Kidney capillary endothelial cell (primary cell): Measurements from ENCODE around the gene AQP9.
A peak's percentile ranks its signal among the peaks of the same experiment; 100 is the strongest.
"Not testable (repeated sequence)": the region's sequence is repeated elsewhere in the genome, so short reads cannot be mapped to it uniquely, and the experiment has no call there.

Experiments
- DNase-seq: peaks from one replicate; pipeline ENCODE4 v3.0.0-alpha.2; 2018; ENCODE audit warnings: low spot score

Gene AQP9

GRCh38 chr15:58182460-58183163 lies 44.4 kb downstream of the AQP9 start:
- DNase-seq, result peak; percentile 65

- DNase-seq, result no peak
These were observed 47.3 kb downstream of the AQP9 start for GRCh38 chr15:58185439-58185838.

- no peak for DNase-seq
These were observed 51.1 kb downstream of the AQP9 start for GRCh38 chr15:58189148-58189811.

GRCh38 chr15:58190419-58190818 lies 52.2 kb downstream of the AQP9 start:
- DNase-seq, result no peak

- not testable (repeated sequence) for DNase-seq
These were observed 55.5 kb downstream of the AQP9 start for GRCh38 chr15:58193636-58194035.

- no peak for DNase-seq
These were observed 62.6 kb downstream of the AQP9 start for GRCh38 chr15:58200739-58201138.

- DNase-seq, result no peak
These were observed 63.3 kb downstream of the AQP9 start for GRCh38 chr15:58201516-58201915.

GRCh38 chr15:58203537-58203936 lies 65.4 kb downstream of the AQP9 start:
- DNase-seq, result no peak

GRCh38 chr15:58206151-58206550 lies 68.0 kb downstream of the AQP9 start:
- no peak for DNase-seq

GRCh38 chr15:58208217-58208616 lies 70.0 kb downstream of the AQP9 start:
- not testable (repeated sequence) for DNase-seq

GRCh38 chr15:58209007-58209481 lies 70.9 kb downstream of the AQP9 start:
- not testable (repeated sequence) for DNase-seq

- DNase-seq, result not testable (repeated sequence)
These were observed 71.8 kb downstream of the AQP9 start for GRCh38 chr15:58210031-58210430.

- DNase-seq, result no peak
These were observed 74.8 kb downstream of the AQP9 start for GRCh38 chr15:58212909-58213526.

GRCh38 chr15:58213587-58214338 lies 75.6 kb downstream of the AQP9 start:
- no peak for DNase-seq

- DNase-seq, result no peak
These were observed 76.6 kb downstream of the AQP9 start for GRCh38 chr15:58214591-58215340.

GRCh38 chr15:58217460-58217859 lies 79.3 kb downstream of the AQP9 start:
- no peak for DNase-seq

- no peak for DNase-seq
These were observed 83.5 kb downstream of the AQP9 start for GRCh38 chr15:58221591-58222241.

GRCh38 chr15:58222679-58223078 lies 84.5 kb downstream of the AQP9 start:
- no peak for DNase-seq

GRCh38 chr15:58223432-58223831 lies 85.3 kb downstream of the AQP9 start:
- DNase-seq, result no peak

- no peak for DNase-seq
These were observed 85.9 kb downstream of the AQP9 start for GRCh38 chr15:58224068-58224467.
